ENCODE results near the gene CTDP1.

DNA sequence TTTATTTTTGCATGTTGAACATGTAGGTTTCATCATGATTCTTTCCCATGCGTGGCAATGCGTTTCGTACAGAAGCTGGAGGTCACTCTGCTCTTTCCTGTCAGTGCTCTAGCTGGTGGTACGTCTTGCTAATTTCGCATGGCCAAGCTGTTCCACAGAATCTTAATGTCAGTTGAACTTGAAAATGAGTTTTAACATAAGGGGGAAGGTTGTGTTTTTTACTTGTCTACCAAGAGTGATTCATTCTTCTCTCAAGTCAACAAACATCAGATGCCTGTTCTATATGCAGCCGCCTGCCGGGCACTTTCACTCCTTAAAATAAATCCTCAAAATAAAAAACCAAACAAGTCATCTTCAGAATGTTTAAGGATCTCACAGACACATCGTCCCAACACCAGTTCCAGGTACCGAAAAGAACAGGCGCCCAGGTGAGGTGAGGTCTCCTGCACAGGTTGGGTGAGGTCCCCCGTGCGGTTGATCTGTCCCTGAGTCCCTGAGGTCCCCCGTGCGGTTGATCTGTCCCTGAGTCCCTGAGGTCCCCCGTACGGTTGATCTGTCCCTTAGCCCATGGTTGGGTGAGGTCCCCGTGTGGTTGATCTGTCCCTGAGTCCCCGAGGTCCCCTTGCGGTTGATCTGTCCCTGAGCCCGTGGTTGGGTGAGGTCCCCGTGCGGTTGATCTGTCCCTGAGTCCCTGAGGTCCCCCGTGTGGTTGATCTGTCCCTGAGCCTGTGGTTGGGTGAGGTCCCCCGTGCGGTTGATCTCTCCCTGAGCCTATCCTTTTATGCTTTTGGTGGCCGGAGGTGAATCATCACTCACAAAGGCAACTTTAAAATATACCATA is 61.1 kb downstream of the CTDP1 start:
- TF ChIP-seq SIN3A (IDR thresholded peaks at IDR 0.05; ENCODE audit: borderline replicate concordance, insufficient read depth, low read length) (no peak), POLR2AphosphoS5 (IDR thresholded peaks at IDR 0.05; ENCODE audit: low read depth, low read length) (no peak)
- TF ChIP-seq, protein P1, sequence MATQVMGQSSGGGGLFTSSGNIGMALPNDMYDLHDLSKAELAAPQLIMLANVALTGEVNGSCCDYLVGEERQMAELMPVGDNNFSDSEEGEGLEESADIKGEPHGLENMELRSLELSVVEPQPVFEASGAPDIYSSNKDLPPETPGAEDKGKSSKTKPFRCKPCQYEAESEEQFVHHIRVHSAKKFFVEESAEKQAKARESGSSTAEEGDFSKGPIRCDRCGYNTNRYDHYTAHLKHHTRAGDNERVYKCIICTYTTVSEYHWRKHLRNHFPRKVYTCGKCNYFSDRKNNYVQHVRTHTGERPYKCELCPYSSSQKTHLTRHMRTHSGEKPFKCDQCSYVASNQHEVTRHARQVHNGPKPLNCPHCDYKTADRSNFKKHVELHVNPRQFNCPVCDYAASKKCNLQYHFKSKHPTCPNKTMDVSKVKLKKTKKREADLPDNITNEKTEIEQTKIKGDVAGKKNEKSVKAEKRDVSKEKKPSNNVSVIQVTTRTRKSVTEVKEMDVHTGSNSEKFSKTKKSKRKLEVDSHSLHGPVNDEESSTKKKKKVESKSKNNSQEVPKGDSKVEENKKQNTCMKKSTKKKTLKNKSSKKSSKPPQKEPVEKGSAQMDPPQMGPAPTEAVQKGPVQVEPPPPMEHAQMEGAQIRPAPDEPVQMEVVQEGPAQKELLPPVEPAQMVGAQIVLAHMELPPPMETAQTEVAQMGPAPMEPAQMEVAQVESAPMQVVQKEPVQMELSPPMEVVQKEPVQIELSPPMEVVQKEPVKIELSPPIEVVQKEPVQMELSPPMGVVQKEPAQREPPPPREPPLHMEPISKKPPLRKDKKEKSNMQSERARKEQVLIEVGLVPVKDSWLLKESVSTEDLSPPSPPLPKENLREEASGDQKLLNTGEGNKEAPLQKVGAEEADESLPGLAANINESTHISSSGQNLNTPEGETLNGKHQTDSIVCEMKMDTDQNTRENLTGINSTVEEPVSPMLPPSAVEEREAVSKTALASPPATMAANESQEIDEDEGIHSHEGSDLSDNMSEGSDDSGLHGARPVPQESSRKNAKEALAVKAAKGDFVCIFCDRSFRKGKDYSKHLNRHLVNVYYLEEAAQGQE (IDR thresholded peaks at IDR 0.05; ENCODE audit: insufficient read depth in 1 of 2, low read depth in 2 of 2, low read length in 2 of 2) = no peak
